ENCODE results near the gene LRRK2.

- TF ChIP-seq CTCF (IDR thresholded peaks at IDR 0.05) (no peak), POLR2AphosphoS5 (IDR thresholded peaks at IDR 0.05) (no peak), EP300 (IDR thresholded peaks at IDR 0.05) (no peak)
Observed at GRCh38 chr12:40253936-40254335, 29.1 kb downstream of the LRRK2 start.

Data from suprapubic skin (tissue), 4 donors.